ENCODE measurements around the gene GPR158. TPM values are rescaled to one million over a fixed set of nuclear protein-coding genes. Genes with fewer than 3 reads are reported as not detected.

GPR158 gene
- total RNA-seq, 1 experiment from 2014 or later = 0.07 TPM

DNA sequence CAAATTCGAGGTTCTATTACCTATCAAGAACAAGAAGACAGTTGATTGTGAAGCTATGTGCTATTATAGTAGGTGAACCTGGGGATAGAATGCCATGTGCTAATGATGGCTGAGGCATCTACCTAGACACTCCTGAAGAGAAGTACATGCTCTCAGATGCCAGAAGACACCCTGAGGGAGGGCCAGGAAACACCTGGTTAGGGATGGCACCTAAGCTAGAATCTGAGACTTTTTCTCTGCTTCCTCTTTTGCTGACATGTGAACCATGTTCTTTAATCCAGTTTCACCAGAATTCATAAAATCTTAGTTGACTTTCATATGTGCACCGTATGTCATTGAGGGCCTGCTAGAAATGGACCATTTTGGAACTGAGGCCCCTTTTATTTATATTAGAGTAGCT lies 242.8 kb downstream of the GPR158 start:
- POLR2A ChIA-PET = no interaction called here
- BruUV-seq (replicated peaks) = no TSS peak

DNA sequence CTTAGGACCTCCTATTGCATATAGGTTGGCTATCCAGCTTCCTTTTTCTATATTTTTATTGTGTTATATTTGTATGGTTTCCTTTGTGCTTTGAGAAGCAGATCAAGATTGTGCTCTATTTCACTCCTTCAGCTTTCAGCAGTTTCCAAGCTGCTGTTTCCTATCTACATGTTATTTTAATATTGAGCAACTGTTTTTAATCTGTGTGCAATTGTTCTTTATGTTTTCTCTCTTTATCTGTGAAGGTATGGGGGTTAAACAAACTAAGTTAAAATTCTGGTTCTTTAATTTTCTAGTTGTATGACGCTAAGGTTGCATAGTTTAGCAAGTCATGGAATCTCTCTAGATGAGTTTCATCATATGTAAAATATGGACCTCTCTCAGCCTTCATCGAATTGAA lies 251.0 kb downstream of the GPR158 start:
- no peak overlapping the region for H3K27ac Mint-ChIP-seq (ENCODE audit: unreplicated experiment)

More for the DNA sequence above, 242.8 kb downstream of the GPR158 start:
- CTCF ChIA-PET = no interaction called here
- peaks cover 4% of the 10 kb centered on the region for H3K27me3 Mint-ChIP-seq (ENCODE audit: insufficient read depth, unreplicated experiment)
- TF ChIP-seq, protein P1, sequence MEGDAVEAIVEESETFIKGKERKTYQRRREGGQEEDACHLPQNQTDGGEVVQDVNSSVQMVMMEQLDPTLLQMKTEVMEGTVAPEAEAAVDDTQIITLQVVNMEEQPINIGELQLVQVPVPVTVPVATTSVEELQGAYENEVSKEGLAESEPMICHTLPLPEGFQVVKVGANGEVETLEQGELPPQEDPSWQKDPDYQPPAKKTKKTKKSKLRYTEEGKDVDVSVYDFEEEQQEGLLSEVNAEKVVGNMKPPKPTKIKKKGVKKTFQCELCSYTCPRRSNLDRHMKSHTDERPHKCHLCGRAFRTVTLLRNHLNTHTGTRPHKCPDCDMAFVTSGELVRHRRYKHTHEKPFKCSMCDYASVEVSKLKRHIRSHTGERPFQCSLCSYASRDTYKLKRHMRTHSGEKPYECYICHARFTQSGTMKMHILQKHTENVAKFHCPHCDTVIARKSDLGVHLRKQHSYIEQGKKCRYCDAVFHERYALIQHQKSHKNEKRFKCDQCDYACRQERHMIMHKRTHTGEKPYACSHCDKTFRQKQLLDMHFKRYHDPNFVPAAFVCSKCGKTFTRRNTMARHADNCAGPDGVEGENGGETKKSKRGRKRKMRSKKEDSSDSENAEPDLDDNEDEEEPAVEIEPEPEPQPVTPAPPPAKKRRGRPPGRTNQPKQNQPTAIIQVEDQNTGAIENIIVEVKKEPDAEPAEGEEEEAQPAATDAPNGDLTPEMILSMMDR (IDR thresholded peaks at IDR 0.05; ENCODE audit: insufficient read depth in 1 of 2, low read depth in 1 of 2, low read length in 1 of 2, severe bottlenecking in 1 of 2, unreplicated experiment in 1 of 2) = no peak
- no peaks in the 10 kb centered on the region for H3K4me1 Mint-ChIP-seq (ENCODE audit: low read depth, unreplicated experiment)
- no peak for DNase-seq
- no peaks in the 10 kb centered on the region for H3K36me3 ChIP-seq (ENCODE audit: control insufficient read depth, insufficient read depth, low read length)
- peaks cover 10% of the 10 kb centered on the region for H3K9me3 ChIP-seq
- no peaks in the 10 kb centered on the region for H3K27me3 ChIP-seq (replicated peaks; ENCODE audit: control insufficient read depth, insufficient read depth, low read length)
- H3K4me1 ChIP-seq = no peaks in the 10 kb centered on the region
- H3K36me3 Mint-ChIP-seq (ENCODE audit: insufficient read depth, unreplicated experiment) = no peaks in the 10 kb centered on the region
- no peak overlapping the region for H3K4me3 ChIP-seq (ENCODE audit: low read depth, low read length)
- H3K4me3 Mint-ChIP-seq (ENCODE audit: unreplicated experiment) = no peak overlapping the region
- intact Hi-C loops (cut with micrococcal nuclease; ENCODE audit: unreplicated experiment) = no loop called here
- H3K27ac Mint-ChIP-seq (ENCODE audit: unreplicated experiment) = no peak overlapping the region
- peaks cover 25% of the 10 kb centered on the region for H3K9me3 Mint-ChIP-seq (ENCODE audit: unreplicated experiment)

DNA sequence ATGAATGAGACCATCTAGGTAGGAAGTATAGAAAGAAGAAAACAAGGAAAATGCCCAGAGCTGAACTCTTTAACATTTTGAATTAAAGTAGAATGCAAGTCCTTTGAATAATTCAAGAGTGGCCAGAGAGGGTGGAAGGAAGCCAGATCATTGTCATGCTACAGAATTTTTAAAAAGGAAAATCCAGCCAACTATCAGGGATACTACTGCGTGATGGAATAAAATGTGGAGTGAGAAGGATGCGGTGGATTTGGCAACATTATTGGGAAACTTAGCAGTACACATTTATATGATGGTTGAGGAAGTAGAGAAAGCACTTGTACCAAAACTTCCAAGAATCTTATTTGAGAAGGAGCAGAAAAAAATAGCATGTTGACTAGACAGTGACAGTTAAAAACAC lies 261.6 kb downstream of the GPR158 start:
- POLR2A ChIA-PET = no interaction called here
- DNase-seq = no peak
- Mint-ChIP-seq H3K4me3 (ENCODE audit: unreplicated experiment) (no peak overlapping the region), H3K36me3 (ENCODE audit: insufficient read depth, unreplicated experiment) (no peaks in the 10 kb centered on the region), H3K4me1 (ENCODE audit: low read depth, unreplicated experiment) (no peaks in the 10 kb centered on the region), H3K9me3 (ENCODE audit: unreplicated experiment) (no peaks in the 10 kb centered on the region), H3K27me3 (ENCODE audit: insufficient read depth, unreplicated experiment) (peaks cover 10% of the 10 kb centered on the region), H3K27ac (ENCODE audit: unreplicated experiment) (no peak overlapping the region)
- Histone ChIP-seq H3K36me3 (ENCODE audit: control insufficient read depth, insufficient read depth, low read length) (no peaks in the 10 kb centered on the region), H3K4me1 (no peaks in the 10 kb centered on the region), H3K9me3 (no peaks in the 10 kb centered on the region), H3K27me3 (replicated peaks; ENCODE audit: control insufficient read depth, insufficient read depth, low read length) (no peaks in the 10 kb centered on the region), H3K4me3 (ENCODE audit: low read depth, low read length) (no peak overlapping the region)
- intact Hi-C loops (cut with micrococcal nuclease; ENCODE audit: unreplicated experiment) = no loop called here
- TF ChIP-seq, protein P1 (IDR thresholded peaks at IDR 0.05; ENCODE audit: insufficient read depth in 1 of 2, low read depth in 1 of 2, low read length in 1 of 2, severe bottlenecking in 1 of 2, unreplicated experiment in 1 of 2) = no peak
- BruUV-seq (replicated peaks) = no TSS peak
- CTCF ChIA-PET = no interaction called here

More for the DNA sequence above, 251.0 kb downstream of the GPR158 start:
- DNase-seq = no peak
- Histone ChIP-seq H3K9me3 (peaks cover 6% of the 10 kb centered on the region), H3K4me1 (no peaks in the 10 kb centered on the region), H3K27me3 (replicated peaks; ENCODE audit: control insufficient read depth, insufficient read depth, low read length) (no peaks in the 10 kb centered on the region), H3K4me3 (ENCODE audit: low read depth, low read length) (no peak overlapping the region), H3K36me3 (ENCODE audit: control insufficient read depth, insufficient read depth, low read length) (no peaks in the 10 kb centered on the region)
- intact Hi-C loops (cut with micrococcal nuclease; ENCODE audit: unreplicated experiment) = no loop called here
- H3K9me3 Mint-ChIP-seq (ENCODE audit: unreplicated experiment) = peaks cover 16% of the 10 kb centered on the region
- H3K36me3 Mint-ChIP-seq (ENCODE audit: insufficient read depth, unreplicated experiment) = no peaks in the 10 kb centered on the region
- H3K4me3 Mint-ChIP-seq (ENCODE audit: unreplicated experiment) = no peak overlapping the region
- TF ChIP-seq, protein P1 (IDR thresholded peaks at IDR 0.05; ENCODE audit: insufficient read depth in 1 of 2, low read depth in 1 of 2, low read length in 1 of 2, severe bottlenecking in 1 of 2, unreplicated experiment in 1 of 2) = no peak
- no TSS peak for BruUV-seq (replicated peaks)
- ChIA-PET POLR2A (no interaction called here), CTCF (no interaction called here)
- no peaks in the 10 kb centered on the region for H3K4me1 Mint-ChIP-seq (ENCODE audit: low read depth, unreplicated experiment)
- H3K27me3 Mint-ChIP-seq (ENCODE audit: insufficient read depth, unreplicated experiment) = no peaks in the 10 kb centered on the region

Data from Caco-2 (cell line).